Measurements from ENCODE around the gene EIF4G1.
A peak's percentile ranks its signal among the peaks of the same experiment; 100 is the strongest.
"Not testable (repeated sequence)": the region's sequence is repeated elsewhere in the genome, so short reads cannot be mapped to it uniquely, and the experiment has no call there.

EIF4G1 gene

GRCh38 chr3:184335661-184336546 is 21.5 kb downstream of the EIF4G1 start:
- peak; percentile 79 for DNase-seq

- DNase-seq = peak; percentile 58
These were observed 22.4 kb downstream of the EIF4G1 start for GRCh38 chr3:184336547-184337398.

GRCh38 chr3:184337399-184337714 is 23.0 kb downstream of the EIF4G1 start, which contains the start of gene FAM131A:
FAM131A (plus strand) TSS chr3:184337600; CDS start chr3:184337631, 31 bp downstream.
- peak; percentile 42 for DNase-seq

- DNase-seq = no peak
These were observed 23.6 kb downstream of the EIF4G1 start for GRCh38 chr3:184337981-184338380.

GRCh38 chr3:184338511-184338945 is 24.1 kb downstream of the EIF4G1 start:
- peak; percentile 83 for DNase-seq

- DNase-seq = no peak
These were observed 24.6 kb downstream of the EIF4G1 start for GRCh38 chr3:184339001-184339400.

- DNase-seq = not testable (repeated sequence)
These were observed 25.2 kb downstream of the EIF4G1 start for GRCh38 chr3:184339451-184340135.

- no peak for DNase-seq
These were observed 27.5 kb downstream of the EIF4G1 start for GRCh38 chr3:184341925-184342324.

GRCh38 chr3:184343200-184343876 is 28.9 kb downstream of the EIF4G1 start:
- DNase-seq = no peak

- DNase-seq = no peak
These were observed 30.3 kb downstream of the EIF4G1 start for GRCh38 chr3:184344579-184345316.

GRCh38 chr3:184345317-184346144 is 31.1 kb downstream of the EIF4G1 start:
- peak; percentile 70 for DNase-seq

GRCh38 chr3:184346480-184347190 is 32.2 kb downstream of the EIF4G1 start:
- DNase-seq = no peak

GRCh38 chr3:184347321-184348056 is 33.1 kb downstream of the EIF4G1 start:
- peak; percentile 35 for DNase-seq

GRCh38 chr3:184348057-184348382 is 33.6 kb downstream of the EIF4G1 start:
- no peak for DNase-seq

- no peak for DNase-seq
These were observed 35.4 kb downstream of the EIF4G1 start for GRCh38 chr3:184349563-184350470.

GRCh38 chr3:184350618-184351017 is 36.2 kb downstream of the EIF4G1 start:
- no peak for DNase-seq

- DNase-seq = no peak
These were observed 37.2 kb downstream of the EIF4G1 start for GRCh38 chr3:184351511-184352148.

All from fibroblast of skin of right biceps (primary cell).